ENCODE results near the gene CDH11.

DNA sequence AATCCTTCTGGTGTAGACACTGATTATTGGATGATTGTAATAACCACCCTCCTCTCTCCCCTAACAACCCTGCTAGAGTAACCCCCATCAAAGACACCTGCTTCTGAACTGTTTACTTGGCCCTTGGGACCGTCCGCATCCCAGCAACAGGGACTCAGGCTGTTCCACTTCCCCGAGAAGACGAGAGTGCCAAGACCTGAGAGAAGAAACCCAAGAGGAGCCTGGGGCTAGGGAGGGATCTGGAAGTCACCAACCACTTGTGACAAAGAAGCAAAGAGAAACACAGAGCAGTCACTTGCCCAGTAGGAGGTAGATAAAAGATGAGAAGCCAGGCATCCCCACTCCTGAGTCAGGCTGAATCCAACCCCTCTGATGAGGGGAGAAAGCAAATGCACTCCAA, 84.3 kb downstream of the CDH11 start:
- TF ChIP-seq, protein P1, sequence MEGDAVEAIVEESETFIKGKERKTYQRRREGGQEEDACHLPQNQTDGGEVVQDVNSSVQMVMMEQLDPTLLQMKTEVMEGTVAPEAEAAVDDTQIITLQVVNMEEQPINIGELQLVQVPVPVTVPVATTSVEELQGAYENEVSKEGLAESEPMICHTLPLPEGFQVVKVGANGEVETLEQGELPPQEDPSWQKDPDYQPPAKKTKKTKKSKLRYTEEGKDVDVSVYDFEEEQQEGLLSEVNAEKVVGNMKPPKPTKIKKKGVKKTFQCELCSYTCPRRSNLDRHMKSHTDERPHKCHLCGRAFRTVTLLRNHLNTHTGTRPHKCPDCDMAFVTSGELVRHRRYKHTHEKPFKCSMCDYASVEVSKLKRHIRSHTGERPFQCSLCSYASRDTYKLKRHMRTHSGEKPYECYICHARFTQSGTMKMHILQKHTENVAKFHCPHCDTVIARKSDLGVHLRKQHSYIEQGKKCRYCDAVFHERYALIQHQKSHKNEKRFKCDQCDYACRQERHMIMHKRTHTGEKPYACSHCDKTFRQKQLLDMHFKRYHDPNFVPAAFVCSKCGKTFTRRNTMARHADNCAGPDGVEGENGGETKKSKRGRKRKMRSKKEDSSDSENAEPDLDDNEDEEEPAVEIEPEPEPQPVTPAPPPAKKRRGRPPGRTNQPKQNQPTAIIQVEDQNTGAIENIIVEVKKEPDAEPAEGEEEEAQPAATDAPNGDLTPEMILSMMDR (IDR thresholded peaks at IDR 0.05) = no peak
- TF ChIP-seq ZFX (IDR thresholded peaks at IDR 0.05; ENCODE audit: borderline replicate concordance) = no peak

All from 22Rv1 (cell line).